Neuronal stem cell (in vitro differentiated cells): ENCODE measurements around the gene NEUROG1.

Experiments
- DNase-seq: peaks from one replicate; pipeline ENCODE4 v3.0.0-alpha.2; 2013; ENCODE audit warnings: low spot score
- H2AFZ ChIP-seq: one replicate; pipeline ENCODE4 v1.6.1; 2013; ENCODE audit warnings: mild to moderate bottlenecking, low read length, inconsistent platforms
- H2AK5ac ChIP-seq: 2 replicates; pipeline ENCODE4 v1.6.1; 2013; ENCODE audit warnings: low read depth, mild to moderate bottlenecking, inconsistent platforms, low read length, moderate library complexity, mixed read lengths
- H2BK120ac ChIP-seq: 2 replicates; pipeline ENCODE4 v1.6.1; 2013; ENCODE audit warnings: low read depth, mild to moderate bottlenecking, inconsistent platforms, low read length, moderate library complexity, mixed read lengths
- H2BK12ac ChIP-seq: one replicate; pipeline ENCODE4 v1.6.1; 2013; ENCODE audit warnings: low read length, inconsistent platforms
- H2BK15ac ChIP-seq: 2 replicates; pipeline ENCODE4 v1.6.1; 2013; ENCODE audit warnings: mild to moderate bottlenecking, low read length, inconsistent platforms, mixed read lengths
- H2BK5ac ChIP-seq: one replicate; pipeline ENCODE4 v1.6.1; 2013; ENCODE audit warnings: inconsistent platforms, mild to moderate bottlenecking, low read length, moderate library complexity
- H3K14ac ChIP-seq: one replicate; pipeline ENCODE4 v1.6.1; 2013; ENCODE audit warnings: low read length, inconsistent platforms
- H3K18ac ChIP-seq: 2 replicates; pipeline ENCODE4 v1.6.1; 2013; ENCODE audit warnings: low read length, inconsistent platforms
- H3K23ac ChIP-seq: 2 replicates; pipeline ENCODE4 v1.6.1; 2013; ENCODE audit warnings: low read depth, mild to moderate bottlenecking, mixed read lengths, low read length, inconsistent platforms; ENCODE audit not compliant: poor library complexity
- H3K27ac ChIP-seq: replicated peaks from 3 replicates; pipeline ENCODE4 v1.5.1; 2013; ENCODE audit warnings: low read length, inconsistent platforms
- H3K27me3 ChIP-seq, 3 experiments: 2 replicates each; pipeline ENCODE4 v1.6.1; 2013; ENCODE audit warnings: low read length in 3 of 3, mild to moderate bottlenecking in 2 of 3, inconsistent platforms in 1 of 3, low read depth in 1 of 3, mixed read lengths in 1 of 3, moderate library complexity in 1 of 3; ENCODE audit not compliant: control insufficient read depth in 3 of 3, insufficient read depth in 3 of 3
- H3K36me3 ChIP-seq, 2 donors: replicated peaks in 1 of 2; 2 replicates each; pipeline ENCODE4 v1.6.1; 2013; ENCODE audit warnings: low read length in 2 of 2; ENCODE audit not compliant: control insufficient read depth in 2 of 2, insufficient read depth in 2 of 2
- H3K4ac ChIP-seq: 2 replicates; pipeline ENCODE4 v1.6.1; 2013; ENCODE audit warnings: inconsistent platforms, mild to moderate bottlenecking, low read length, moderate library complexity
- H3K4me1 ChIP-seq, 2 donors: 1 replicate in 1 of 2; 2 replicates in 1 of 2; pipeline ENCODE4 v1.6.1; 2013; ENCODE audit warnings: low read length in 2 of 2, low read depth in 1 of 2; ENCODE audit not compliant: control insufficient read depth in 2 of 2, insufficient read depth in 1 of 2
- H3K4me2 ChIP-seq: one replicate; pipeline ENCODE4 v1.6.1; 2013; ENCODE audit warnings: mild to moderate bottlenecking, low read length, inconsistent platforms; ENCODE audit not compliant: insufficient read depth, poor library complexity, severe bottlenecking
- H3K4me3 ChIP-seq, 2 donors: 2 replicates each; pipeline ENCODE4 v1.5.1; 2013; ENCODE audit warnings: low read length in 2 of 2, mild to moderate bottlenecking in 2 of 2, inconsistent platforms in 1 of 2, moderate library complexity in 1 of 2
- H3K79me1 ChIP-seq: one replicate; pipeline ENCODE4 v1.6.1; 2013; ENCODE audit warnings: low read depth, mild to moderate bottlenecking, inconsistent platforms, low read length, moderate library complexity
- H3K9ac ChIP-seq: one replicate; pipeline ENCODE4 v1.6.1; 2013; ENCODE audit warnings: mild to moderate bottlenecking, low read depth, low read length, inconsistent platforms; ENCODE audit not compliant: poor library complexity
- H3K9me3 ChIP-seq, 2 donors: replicated peaks in 1 of 2; 2 replicates each; pipeline versions ENCODE3 to v1.6.1; 2013; ENCODE audit warnings: low read length in 2 of 2, mild to moderate bottlenecking in 2 of 2, inconsistent platforms in 1 of 2, low read depth in 1 of 2, mixed read lengths in 1 of 2, moderate library complexity in 1 of 2; ENCODE audit not compliant: control insufficient read depth in 2 of 2, insufficient read depth in 1 of 2
- H4K8ac ChIP-seq: one replicate; pipeline ENCODE4 v1.6.1; 2013; ENCODE audit warnings: low read depth, mild to moderate bottlenecking, inconsistent platforms, low read length, moderate library complexity
- H4K91ac ChIP-seq: one replicate; pipeline ENCODE4 v1.6.1; 2013; ENCODE audit warnings: low read length, low read depth, mild to moderate bottlenecking, inconsistent platforms; ENCODE audit not compliant: poor library complexity
- WGBS, 2 donors: extraction: QIAGEN DNeasy Blood & Tissue Kit; methylation state at CpG; one replicate each; pipeline ENCODE4 v1.1.7; 2013; ENCODE audit warnings: missing lambda C conversion rate in 2 of 2, mixed read lengths in 1 of 2; ENCODE audit not compliant: insufficient read length in 2 of 2, insufficient replicate concordance in 1 of 2; ENCODE audit errors: extremely low coverage in 2 of 2; 5-methylcytosine and 5-hydroxymethylcytosine counted together

Gene NEUROG1

GRCh38 chr5:135517631-135518030 lies 18.1 kb downstream of the NEUROG1 start:
- Histone ChIP-seq H3K36me3 (no peaks in the 10 kb centered on the region), H3K27me3 (no peaks in the 10 kb centered on the region), H3K4me3 (no peak overlapping the region), H3K23ac (no peak overlapping the region), H3K4me1 (no peaks in the 10 kb centered on the region), H3K4me2 (no peak overlapping the region), H3K4ac (no peak overlapping the region), H3K27ac (no peak overlapping the region), H3K9ac (no peak overlapping the region), H3K79me1 (no peaks in the 10 kb centered on the region), H3K18ac (no peak overlapping the region), H2BK12ac (no peak overlapping the region), H2BK120ac (no peak overlapping the region), H2BK5ac (no peak overlapping the region), H4K91ac (no peak overlapping the region), H3K14ac (no peak overlapping the region), H3K9me3 (no peaks in the 10 kb centered on the region), H2AFZ (no peak overlapping the region), H2AK5ac (no peak overlapping the region), H2BK15ac (no peak overlapping the region), H4K8ac (no peak overlapping the region)
- DNase-seq = no peak
- WGBS, 2 donors = no CpG with 5 or more reads among the region's 4 CpGs

- peaks cover 0 to 13% (median 13%) of the 10 kb centered on the region in 3 experiments for H3K27me3 ChIP-seq
These were observed 21.6 kb downstream of the NEUROG1 start for GRCh38 chr5:135514116-135514515.

GRCh38 chr5:135511761-135512575 lies 23.8 kb downstream of the NEUROG1 start:
- Histone ChIP-seq H3K36me3 (no peaks in the 10 kb centered on the region), H3K79me1 (no peaks in the 10 kb centered on the region), H3K4me3 (no peak overlapping the region), H2BK15ac (no peak overlapping the region), H2BK120ac (no peak overlapping the region), H3K14ac (no peak overlapping the region), H3K9ac (no peak overlapping the region), H3K9me3 (no peaks in the 10 kb centered on the region), H3K4me2 (no peak overlapping the region), H4K91ac (no peak overlapping the region), H3K4ac (no peak overlapping the region), H3K27me3 (peaks cover 0 to 33% (median 25%) of the 10 kb centered on the region in 3 experiments), H3K4me1 (peaks cover 2 to 5% of the 10 kb centered on the region in 2 donors), H2BK12ac (no peak overlapping the region), H2BK5ac (no peak overlapping the region), H2AFZ (no peak overlapping the region), H4K8ac (no peak overlapping the region), H3K27ac (no peak overlapping the region), H3K23ac (no peak overlapping the region), H2AK5ac (no peak overlapping the region), H3K18ac (no peak overlapping the region)
- no peak for DNase-seq
- WGBS, 2 donors = no CpG with 5 or more reads among the region's 1 CpG

More at GRCh38 chr5:135514116-135514515, 21.6 kb downstream of the NEUROG1 start:
- Histone ChIP-seq H2BK120ac (no peak overlapping the region), H3K4me1 (peaks cover 0 to 1% of the 10 kb centered on the region in 2 donors), H2BK15ac (no peak overlapping the region), H3K18ac (no peak overlapping the region), H2BK5ac (no peak overlapping the region), H4K8ac (no peak overlapping the region), H3K79me1 (no peaks in the 10 kb centered on the region), H2AFZ (no peak overlapping the region), H3K9me3 (no peaks in the 10 kb centered on the region), H4K91ac (no peak overlapping the region), H2AK5ac (no peak overlapping the region), H3K4me2 (no peak overlapping the region), H3K36me3 (no peaks in the 10 kb centered on the region), H2BK12ac (no peak overlapping the region), H3K14ac (no peak overlapping the region), H3K27ac (no peak overlapping the region), H3K9ac (no peak overlapping the region), H3K23ac (no peak overlapping the region), H3K4ac (no peak overlapping the region), H3K4me3 (no peak overlapping the region)
- no CpG with 5 or more reads among the region's 3 CpGs for WGBS, 2 donors
- DNase-seq = no peak

- Histone ChIP-seq H3K4ac (no peak overlapping the region), H3K4me1 (peaks cover 2 to 5% of the 10 kb centered on the region in 2 donors), H2AFZ (no peak overlapping the region), H3K14ac (no peak overlapping the region), H2BK5ac (no peak overlapping the region), H2AK5ac (no peak overlapping the region), H3K27me3 (peaks cover 0 to 34% (median 25%) of the 10 kb centered on the region in 3 experiments), H3K18ac (no peak overlapping the region), H3K9me3 (no peaks in the 10 kb centered on the region), H3K27ac (no peak overlapping the region), H2BK120ac (no peak overlapping the region), H4K8ac (no peak overlapping the region), H4K91ac (no peak overlapping the region), H3K4me3 (no peak overlapping the region), H3K79me1 (no peaks in the 10 kb centered on the region), H3K23ac (no peak overlapping the region), H3K36me3 (no peaks in the 10 kb centered on the region), H3K4me2 (no peak overlapping the region), H2BK15ac (no peak overlapping the region), H2BK12ac (no peak overlapping the region), H3K9ac (no peak overlapping the region)
- DNase-seq = no peak
- no CpG with 5 or more reads among the region's 6 CpGs for WGBS, 2 donors
These were observed 25.8 kb downstream of the NEUROG1 start for GRCh38 chr5:135509995-135510394.
